ENCODE data around the gene MX2. TPM values are rescaled to one million over a fixed set of nuclear protein-coding genes. Genes with fewer than 3 reads are reported as not detected.

MX2 gene
- total and polyA plus RNA-seq, 9 of the 15 experiments (the other 6 are each of a cell fraction or from before 2014, with no cell fraction given): 0.10 to 0.95 (median 0.47) TPM; not detected in 1

DNA sequence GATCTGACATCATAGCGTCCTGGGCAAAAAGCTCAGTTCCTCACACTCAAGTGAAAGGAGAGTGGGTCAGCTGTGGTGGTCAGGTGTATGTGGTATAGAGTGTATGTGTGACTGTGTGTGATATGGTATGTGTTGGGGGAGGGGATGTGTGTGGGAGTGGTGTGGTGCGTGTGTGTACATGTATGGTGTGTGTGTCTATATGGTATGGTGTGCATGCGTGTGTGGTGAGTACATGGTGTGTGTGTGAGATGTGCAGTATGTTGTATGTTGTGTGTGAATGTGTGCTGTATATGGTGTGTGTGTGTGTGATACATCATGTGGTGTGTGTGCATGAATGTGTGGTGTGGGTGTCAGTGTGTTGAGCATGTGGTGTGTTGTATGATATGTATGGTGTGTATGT, 24.3 kb upstream of the MX2 start:
- peak; percentile 40 for FAIRE-seq
- in situ Hi-C loops (cut with MboI): no loop called here
- ChIA-PET CTCF (ENCODE audit: low intra/inter-chr PET ratio) (no interaction called here), POLR2A (interaction anchor here (0.6 kb wide), 1 partner anchor 37 kb away, joined by 3 read pairs; no protein-coding TSS in a partner anchor)
- Histone ChIP-seq H3K9me1 (ENCODE audit: control insufficient read depth, insufficient read depth, low read length) (no peaks in the 10 kb centered on the region), H3K27me3 (ENCODE audit: control insufficient read depth in 2 of 2, insufficient read depth in 2 of 2, low read length in 2 of 2) (no peaks in the 10 kb centered on the region), H4K20me1 (replicated peaks; ENCODE audit: control insufficient read depth, insufficient read depth, low read length) (no peaks in the 10 kb centered on the region), H3K36me3 (ENCODE audit: control insufficient read depth, insufficient read depth, low read length) (no peaks in the 10 kb centered on the region), H3K27ac (ENCODE audit: extremely low read depth, low read depth, low read length) (no peak overlapping the region), H3K9me3 (replicated peaks; ENCODE audit: control insufficient read depth, insufficient read depth, low read depth, low read length) (no peaks in the 10 kb centered on the region), H3K4me1 (replicated peaks in 1 of 2; ENCODE audit: control insufficient read depth in 2 of 2, insufficient read depth in 2 of 2, low read length in 2 of 2) (no peaks in the 10 kb centered on the region), H3K79me2 (ENCODE audit: control insufficient read depth, insufficient read depth, low read length) (no peaks in the 10 kb centered on the region), H3K4me2 (ENCODE audit: insufficient read depth, low read length) (no peak overlapping the region), H2AFZ (ENCODE audit: low read depth, low read length) (no peak overlapping the region), H3K4me3 (no peak overlapping the region), H3K9ac (ENCODE audit: insufficient read depth in 1 of 2, low read depth in 2 of 2, low read length in 2 of 2) (no peak overlapping the region)
- WGBS (ENCODE audit: insufficient coverage, low coverage, missing lambda C conversion rate): 0% methylated on average over 3 of the region's 3 CpGs
- BruUV-seq (replicated peaks): no TSS peak
- intact Hi-C loops (cut with micrococcal nuclease): no loop called here
- no peak for ATAC-seq
- no peak for DNase-seq (ENCODE audit: extremely low read depth in 1 of 4, low spot score in 3 of 4)
- no peak for TF ChIP-seq TAF15 (IDR thresholded peaks at IDR 0.05; ENCODE audit: low read depth, low read length)
- TF ChIP-seq, protein P1, sequence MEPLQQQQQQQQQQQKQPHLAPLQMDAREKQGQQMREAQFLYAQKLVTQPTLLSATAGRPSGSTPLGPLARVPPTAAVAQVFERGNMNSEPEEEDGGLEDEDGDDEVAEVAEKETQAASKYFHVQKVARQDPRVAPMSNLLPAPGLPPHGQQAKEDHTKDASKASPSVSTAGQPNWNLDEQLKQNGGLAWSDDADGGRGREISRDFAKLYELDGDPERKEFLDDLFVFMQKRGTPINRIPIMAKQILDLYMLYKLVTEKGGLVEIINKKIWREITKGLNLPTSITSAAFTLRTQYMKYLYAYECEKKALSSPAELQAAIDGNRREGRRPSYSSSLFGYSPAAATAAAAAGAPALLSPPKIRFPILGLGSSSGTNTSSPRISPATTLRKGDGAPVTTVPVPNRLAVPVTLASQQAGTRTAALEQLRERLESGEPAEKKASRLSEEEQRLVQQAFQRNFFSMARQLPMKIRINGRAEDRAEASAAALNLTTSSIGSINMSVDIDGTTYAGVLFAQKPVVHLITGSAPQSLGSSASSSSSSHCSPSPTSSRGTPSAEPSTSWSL (CRISPR knock-in tag; IDR thresholded peaks at IDR 0.05; ENCODE audit: borderline replicate concordance): no peak
- TF ChIP-seq MXI1 (IDR thresholded peaks at IDR 0.05; ENCODE audit: low read depth, low read length): no peak
- TF ChIP-seq, protein P2, sequence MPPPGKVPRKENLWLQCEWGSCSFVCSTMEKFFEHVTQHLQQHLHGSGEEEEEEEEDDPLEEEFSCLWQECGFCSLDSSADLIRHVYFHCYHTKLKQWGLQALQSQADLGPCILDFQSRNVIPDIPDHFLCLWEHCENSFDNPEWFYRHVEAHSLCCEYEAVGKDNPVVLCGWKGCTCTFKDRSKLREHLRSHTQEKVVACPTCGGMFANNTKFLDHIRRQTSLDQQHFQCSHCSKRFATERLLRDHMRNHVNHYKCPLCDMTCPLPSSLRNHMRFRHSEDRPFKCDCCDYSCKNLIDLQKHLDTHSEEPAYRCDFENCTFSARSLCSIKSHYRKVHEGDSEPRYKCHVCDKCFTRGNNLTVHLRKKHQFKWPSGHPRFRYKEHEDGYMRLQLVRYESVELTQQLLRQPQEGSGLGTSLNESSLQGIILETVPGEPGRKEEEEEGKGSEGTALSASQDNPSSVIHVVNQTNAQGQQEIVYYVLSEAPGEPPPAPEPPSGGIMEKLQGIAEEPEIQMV (tag; conservative IDR thresholded peaks at IDR 0.05; ENCODE audit: low read depth): no peak
- TF ChIP-seq, protein P3, sequence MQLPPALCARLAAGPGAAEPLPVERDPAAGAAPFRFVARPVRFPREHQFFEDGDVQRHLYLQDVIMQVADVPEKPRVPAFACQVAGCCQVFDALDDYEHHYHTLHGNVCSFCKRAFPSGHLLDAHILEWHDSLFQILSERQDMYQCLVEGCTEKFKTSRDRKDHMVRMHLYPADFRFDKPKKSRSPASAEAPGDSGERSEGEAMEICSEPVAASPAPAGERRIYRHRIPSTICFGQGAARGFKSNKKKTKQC (CRISPR knock-in tag; IDR thresholded peaks at IDR 0.05): no peak
- TF ChIP-seq, protein P4, sequence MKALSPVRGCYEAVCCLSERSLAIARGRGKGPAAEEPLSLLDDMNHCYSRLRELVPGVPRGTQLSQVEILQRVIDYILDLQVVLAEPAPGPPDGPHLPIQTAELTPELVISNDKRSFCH (CRISPR knock-in tag; IDR thresholded peaks at IDR 0.05): no peak
- TF ChIP-seq, protein P4 (tag; IDR thresholded peaks at IDR 0.05): no peak
- TF ChIP-seq TSC22D4 (tag; IDR thresholded peaks at IDR 0.05): no peak
- TF ChIP-seq MYNN (IDR thresholded peaks at IDR 0.05): no peak
- no peak for TF ChIP-seq MYNN (CRISPR knock-in tag; IDR thresholded peaks at IDR 0.05)
- TF ChIP-seq, protein P5, sequence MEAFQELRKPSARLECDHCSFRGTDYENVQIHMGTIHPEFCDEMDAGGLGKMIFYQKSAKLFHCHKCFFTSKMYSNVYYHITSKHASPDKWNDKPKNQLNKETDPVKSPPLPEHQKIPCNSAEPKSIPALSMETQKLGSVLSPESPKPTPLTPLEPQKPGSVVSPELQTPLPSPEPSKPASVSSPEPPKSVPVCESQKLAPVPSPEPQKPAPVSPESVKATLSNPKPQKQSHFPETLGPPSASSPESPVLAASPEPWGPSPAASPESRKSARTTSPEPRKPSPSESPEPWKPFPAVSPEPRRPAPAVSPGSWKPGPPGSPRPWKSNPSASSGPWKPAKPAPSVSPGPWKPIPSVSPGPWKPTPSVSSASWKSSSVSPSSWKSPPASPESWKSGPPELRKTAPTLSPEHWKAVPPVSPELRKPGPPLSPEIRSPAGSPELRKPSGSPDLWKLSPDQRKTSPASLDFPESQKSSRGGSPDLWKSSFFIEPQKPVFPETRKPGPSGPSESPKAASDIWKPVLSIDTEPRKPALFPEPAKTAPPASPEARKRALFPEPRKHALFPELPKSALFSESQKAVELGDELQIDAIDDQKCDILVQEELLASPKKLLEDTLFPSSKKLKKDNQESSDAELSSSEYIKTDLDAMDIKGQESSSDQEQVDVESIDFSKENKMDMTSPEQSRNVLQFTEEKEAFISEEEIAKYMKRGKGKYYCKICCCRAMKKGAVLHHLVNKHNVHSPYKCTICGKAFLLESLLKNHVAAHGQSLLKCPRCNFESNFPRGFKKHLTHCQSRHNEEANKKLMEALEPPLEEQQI (IDR thresholded peaks at IDR 0.05): no peak
- TF ChIP-seq FOXA1 (IDR thresholded peaks at IDR 0.05; ENCODE audit: borderline replicate concordance): no peak
- no peak for TF ChIP-seq BCOR (IDR thresholded peaks at IDR 0.05)
- no peak for TF ChIP-seq ZNF23 (CRISPR knock-in tag; IDR thresholded peaks at IDR 0.05)
- TF ChIP-seq FOXK1 (CRISPR knock-in tag; IDR thresholded peaks at IDR 0.05; ENCODE audit: borderline replicate concordance): no peak
- no peak for TF ChIP-seq ZNF175 (CRISPR knock-in tag; IDR thresholded peaks at IDR 0.05; ENCODE audit: low read depth)
- no peak for TF ChIP-seq CHD4 (IDR thresholded peaks at IDR 0.05; ENCODE audit: insufficient read depth, insufficient replicate concordance, low read depth, low read length, poor library complexity, severe bottlenecking)
- TF ChIP-seq CTBP1 (IDR thresholded peaks at IDR 0.05; ENCODE audit: borderline replicate concordance): no peak

Data from K562 (cell line).